VCaP (cell line): ENCODE results near the gene NT5DC3.

Experiments used
- H3K27ac ChIP-seq: fragments of 450-650 bp; 2 replicates; pipeline ENCODE4 v1.5.1; 2017
- TF ChIP-seq, protein P1 (sequence below): fragments of 450-650 bp; conservative IDR thresholded peaks from 2 replicates; pipeline ENCODE4 v1.5.1; 2017; ENCODE audit warnings: mild to moderate bottlenecking, moderate library complexity

The NT5DC3 gene

DNA sequence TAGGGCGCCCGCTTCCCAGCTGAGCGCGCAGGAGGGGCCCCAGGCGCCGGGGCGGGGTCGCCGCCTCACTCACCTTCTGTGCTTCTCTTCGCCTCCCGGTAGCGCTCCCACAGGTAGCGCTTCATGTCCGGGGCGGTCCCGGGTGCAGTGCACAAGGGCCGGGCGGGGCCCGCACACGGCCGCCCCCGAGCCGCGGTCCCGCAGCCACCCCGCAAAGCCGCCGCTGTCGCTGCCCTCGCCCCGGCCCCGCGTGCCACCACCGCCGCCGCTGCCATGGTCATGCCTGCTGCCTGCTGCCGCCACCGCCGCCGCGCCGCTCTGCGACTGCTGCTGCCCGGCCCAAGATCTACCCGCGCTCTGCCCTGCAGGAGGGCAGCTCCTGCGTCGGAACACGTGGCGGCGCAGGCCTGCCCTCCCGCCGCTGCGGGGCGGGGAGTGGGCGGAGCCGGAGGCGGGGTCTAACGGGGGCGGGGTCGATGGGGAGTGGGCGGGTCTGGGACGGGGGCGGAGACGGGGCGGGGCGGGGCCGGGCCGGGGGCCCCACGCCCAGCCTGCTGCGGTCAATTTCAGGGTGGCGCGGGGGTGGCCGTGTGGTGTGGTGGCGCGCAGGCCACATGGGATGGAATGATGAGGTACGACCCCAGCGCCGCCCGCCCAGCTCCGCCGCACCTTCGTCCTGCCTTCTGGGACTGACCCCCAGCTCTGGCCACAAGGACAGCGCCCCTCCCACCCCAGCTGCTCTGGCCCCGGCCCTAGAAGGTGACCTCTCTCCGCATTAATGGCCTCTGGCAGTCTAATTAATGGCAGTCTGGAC is at the start of gene NT5DC3:
NT5DC3 (minus strand) TSS at position 359 of the 814 bp plus-strand sequence; CDS start at position 281, 78 bp downstream.
- TF ChIP-seq, protein P1, sequence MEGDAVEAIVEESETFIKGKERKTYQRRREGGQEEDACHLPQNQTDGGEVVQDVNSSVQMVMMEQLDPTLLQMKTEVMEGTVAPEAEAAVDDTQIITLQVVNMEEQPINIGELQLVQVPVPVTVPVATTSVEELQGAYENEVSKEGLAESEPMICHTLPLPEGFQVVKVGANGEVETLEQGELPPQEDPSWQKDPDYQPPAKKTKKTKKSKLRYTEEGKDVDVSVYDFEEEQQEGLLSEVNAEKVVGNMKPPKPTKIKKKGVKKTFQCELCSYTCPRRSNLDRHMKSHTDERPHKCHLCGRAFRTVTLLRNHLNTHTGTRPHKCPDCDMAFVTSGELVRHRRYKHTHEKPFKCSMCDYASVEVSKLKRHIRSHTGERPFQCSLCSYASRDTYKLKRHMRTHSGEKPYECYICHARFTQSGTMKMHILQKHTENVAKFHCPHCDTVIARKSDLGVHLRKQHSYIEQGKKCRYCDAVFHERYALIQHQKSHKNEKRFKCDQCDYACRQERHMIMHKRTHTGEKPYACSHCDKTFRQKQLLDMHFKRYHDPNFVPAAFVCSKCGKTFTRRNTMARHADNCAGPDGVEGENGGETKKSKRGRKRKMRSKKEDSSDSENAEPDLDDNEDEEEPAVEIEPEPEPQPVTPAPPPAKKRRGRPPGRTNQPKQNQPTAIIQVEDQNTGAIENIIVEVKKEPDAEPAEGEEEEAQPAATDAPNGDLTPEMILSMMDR = 0 out of 2 replicates have a peak, but pooled peaks have one; percentile 19
- H3K27ac ChIP-seq = peak within 1 kb of the TSS; percentile 83

- no peak overlapping the region for H3K27ac ChIP-seq
- TF ChIP-seq, protein P1 = no peak
Observed at GRCh38 chr12:103887738-103888137, 46.7 kb upstream of the NT5DC3 start.

- no peak overlapping the region for H3K27ac ChIP-seq
- TF ChIP-seq, protein P1 = no peak
Observed at GRCh38 chr12:103886195-103886797, 45.3 kb upstream of the NT5DC3 start.

GRCh38 chr12:103884316-103884715 is 43.3 kb upstream of the NT5DC3 start:
- no peak overlapping the region for H3K27ac ChIP-seq
- TF ChIP-seq, protein P1 = peak; percentile 75

- no peak overlapping the region for H3K27ac ChIP-seq
- TF ChIP-seq, protein P1 = no peak
Observed at GRCh38 chr12:103883908-103884307, 42.9 kb upstream of the NT5DC3 start.

- TF ChIP-seq, protein P1 = no peak
- no peak overlapping the region for H3K27ac ChIP-seq
Observed at GRCh38 chr12:103882861-103883596, 42.0 kb upstream of the NT5DC3 start.

- no peak overlapping the region for H3K27ac ChIP-seq
- TF ChIP-seq, protein P1 = no peak
Observed at GRCh38 chr12:103881261-103881660, 40.2 kb upstream of the NT5DC3 start.
